ENCODE results near the gene FIS1. TPM values are rescaled to one million over a fixed set of nuclear protein-coding genes. Genes with fewer than 3 reads are reported as not detected.

The FIS1 gene
- total RNA-seq, 1 experiment from 2014 or later = 200 TPM

- no peak overlapping the region for H2AFZ ChIP-seq
- H3K4me3 ChIP-seq = no peak overlapping the region
- CTCF ChIA-PET = interaction anchor here (0.5 kb wide), 1 partner anchor 17 kb away, joined by 3 read pairs; the partner anchor contains the start of gene PLOD3
- H3K27ac ChIP-seq = no peak overlapping the region
- BruUV-seq (replicated peaks) = no TSS peak
- peaks cover 22% of the 10 kb centered on the region; the same call in 1 of the 2 replicates for H3F3A ChIP-seq (ENCODE audit: insufficient read depth, low read depth)
- H3K9me3 ChIP-seq (ENCODE audit: insufficient read depth, low read depth) = no peaks in the 10 kb centered on the region
- H3K36me3 ChIP-seq (ENCODE audit: low read depth) = no peaks in the 10 kb centered on the region
- TF ChIP-seq EZH2 (IDR thresholded peaks at IDR 0.05; ENCODE audit: low read depth) (no peak), CTCF (conservative IDR thresholded peaks at IDR 0.05) (no peak)
- no peaks in the 10 kb centered on the region for H3K79me2 ChIP-seq (ENCODE audit: low read depth)
- H3K27me3 ChIP-seq (ENCODE audit: insufficient read depth, low read depth) = no peaks in the 10 kb centered on the region
- H3K4me2 ChIP-seq = no peak overlapping the region
- DNase-seq = no peak
- H4K20me1 ChIP-seq (ENCODE audit: insufficient read depth) = no peaks in the 10 kb centered on the region
- intact Hi-C loops (cut with micrococcal nuclease; ENCODE audit: unreplicated experiment) = no loop called here
- H3K4me1 ChIP-seq (replicated peaks; ENCODE audit: insufficient read depth) = peaks cover 5% of the 10 kb centered on the region
- POLR2A ChIA-PET (ENCODE audit: unreplicated experiment) = no interaction called here
- H3K9me2 ChIP-seq (ENCODE audit: insufficient read depth) = no peaks in the 10 kb centered on the region
These were observed 10.2 kb downstream of the FIS1 start for GRCh38 chr7:101234636-101235035.

- intact Hi-C loops (cut with micrococcal nuclease; ENCODE audit: unreplicated experiment) = no loop called here
- H3K36me3 ChIP-seq (ENCODE audit: low read depth) = no peaks in the 10 kb centered on the region
- H4K20me1 ChIP-seq (ENCODE audit: insufficient read depth) = no peaks in the 10 kb centered on the region
- no peaks in the 10 kb centered on the region for H3K9me3 ChIP-seq (ENCODE audit: insufficient read depth, low read depth)
- H3K79me2 ChIP-seq (ENCODE audit: low read depth) = no peaks in the 10 kb centered on the region
- ChIA-PET CTCF (interaction anchor here (0.5 to 0.9 kb wide), 3 partner anchors 35 to 183 kb away, joined by 3 to 4 read pairs (median 4); no protein-coding TSS in a partner anchor), POLR2A (ENCODE audit: unreplicated experiment) (no interaction called here)
- no TSS peak for BruUV-seq (replicated peaks)
- no peak overlapping the region for H3K4me2 ChIP-seq
- H3K27me3 ChIP-seq (ENCODE audit: insufficient read depth, low read depth) = no peaks in the 10 kb centered on the region
- H3K4me1 ChIP-seq (replicated peaks; ENCODE audit: insufficient read depth) = peaks cover 5% of the 10 kb centered on the region
- H3K9me2 ChIP-seq (ENCODE audit: insufficient read depth) = no peaks in the 10 kb centered on the region
- no peak overlapping the region for H3K4me3 ChIP-seq
- peaks cover 22% of the 10 kb centered on the region; the same call in 1 of the 2 replicates for H3F3A ChIP-seq (ENCODE audit: insufficient read depth, low read depth)
- H2AFZ ChIP-seq = no peak overlapping the region
- H3K27ac ChIP-seq = no peak overlapping the region
- TF ChIP-seq CTCF (conservative IDR thresholded peaks at IDR 0.05) = no peak
- no peak for TF ChIP-seq EZH2 (IDR thresholded peaks at IDR 0.05; ENCODE audit: low read depth)
- DNase-seq = no peak
These were observed 10.9 kb downstream of the FIS1 start for GRCh38 chr7:101233907-101234547.

DNA sequence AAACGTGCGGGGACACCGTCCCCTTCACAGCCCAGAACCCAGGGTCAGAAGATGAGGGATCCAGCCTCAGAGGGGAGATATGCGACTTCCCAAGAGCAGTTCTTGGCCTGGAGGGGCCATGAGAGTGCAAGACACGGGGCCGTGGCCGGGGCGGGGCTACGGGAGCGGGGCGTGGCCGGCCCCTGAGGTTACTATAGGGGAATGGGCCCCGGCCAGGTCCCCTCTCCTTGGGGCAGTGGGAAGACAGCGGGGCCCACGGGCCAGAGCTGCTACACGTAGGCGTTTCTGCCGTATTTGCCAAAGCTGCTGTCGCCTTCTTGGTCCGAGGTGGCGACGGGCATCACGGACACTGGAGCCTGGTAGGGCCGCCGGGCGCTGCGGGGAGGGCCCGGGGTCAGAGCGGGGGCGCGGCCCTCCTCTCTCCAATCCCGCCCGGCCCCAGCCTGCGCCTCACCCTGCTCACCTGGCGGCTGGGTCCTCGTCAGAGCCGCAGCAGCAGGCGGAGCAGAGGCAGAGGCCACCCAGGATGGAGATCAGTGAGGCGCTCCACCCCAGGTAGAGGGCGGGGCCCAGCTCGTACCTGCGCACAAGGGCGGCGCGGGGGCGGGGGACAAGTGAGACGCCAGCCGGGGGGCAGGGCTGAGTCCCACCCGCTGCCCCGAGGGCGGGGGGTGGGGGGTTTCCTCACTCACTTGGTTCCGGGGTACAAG is 12.6 kb downstream of the FIS1 start:
- peak; percentile 63 to 92 for DNase-seq
- Histone ChIP-seq H3K4me2 (peak overlapping the region; percentile 80), H3K4me1 (replicated peaks; ENCODE audit: insufficient read depth) (peaks cover 5% of the 10 kb centered on the region), H3K36me3 (ENCODE audit: low read depth) (0 out of 2 replicates have a peak, but pooled peaks cover 5% of the 10 kb centered on the region), H3K4me3 (peak overlapping the region; percentile 59; the same call in 1 of the 2 replicates), H3K27ac (peak overlapping the region; percentile 44; the same call in 1 of the 2 replicates), H3K79me2 (ENCODE audit: low read depth) (no peaks in the 10 kb centered on the region), H3K9me2 (ENCODE audit: insufficient read depth) (no peaks in the 10 kb centered on the region), H3K9me3 (ENCODE audit: insufficient read depth, low read depth) (no peaks in the 10 kb centered on the region), H4K20me1 (ENCODE audit: insufficient read depth) (no peaks in the 10 kb centered on the region), H3F3A (ENCODE audit: insufficient read depth, low read depth) (peaks cover 19% of the 10 kb centered on the region; the same call in 1 of the 2 replicates), H2AFZ (peak overlapping the region; percentile 79), H3K27me3 (ENCODE audit: insufficient read depth, low read depth) (no peaks in the 10 kb centered on the region)
- intact Hi-C loops (cut with micrococcal nuclease; ENCODE audit: unreplicated experiment) = loop anchor here (1.0 kb wide), 2 partner anchors 12 to 14 kb away; partner anchors contain the start of gene ZNHIT1
- POLR2A ChIA-PET (ENCODE audit: unreplicated experiment) = interaction anchor here (0.6 to 1.1 kb wide), 4 partner anchors 9 to 231 kb away, joined by 4 to 61 read pairs (median 6); partner anchors contain the start of genes PLOD3 and ZNHIT1
- CTCF ChIA-PET = interaction anchor here (0.6 to 1.3 kb wide), 2 partner anchors 12 to 24 kb away, joined by 3 read pairs; no protein-coding TSS in a partner anchor
- TF ChIP-seq CTCF (conservative IDR thresholded peaks at IDR 0.05) (no peak), EZH2 (IDR thresholded peaks at IDR 0.05; ENCODE audit: low read depth) (no peak)
- BruUV-seq (replicated peaks) = TSS peak; percentile 55

Data from PC-9 (cell line).